Activated T-cell treated with anti-CD3 and anti-CD28 coated beads, Interleukin-2, amount 50 U/mL, for 72 hours (primary cell): ENCODE results near the gene MCEMP1. TPM values are rescaled to one million over a fixed set of nuclear protein-coding genes. Genes with fewer than 3 reads are reported as not detected.

ENCODE experiments used
- ATAC-seq, 2 donors: fragments of 150-1000 bp; cut with Tn5 transposase; replicated peaks in 1 of 2; 2 replicates each; pipeline ENCODE4 v1.10.0; 2021; ENCODE audit warnings: moderate library complexity in 2 of 2, mild to moderate bottlenecking in 1 of 2
- DNase-seq, 2 donors: peaks; one replicate each; pipeline ENCODE4 v3.0.0; 2021 to 2022; ENCODE audit warnings: mixed read lengths in 1 of 2
- H3K27ac Mint-ChIP-seq: one replicate; pipeline ENCODE4 v1.8.0; 2022; ENCODE audit warnings: mild to moderate bottlenecking, moderate library complexity, mixed read lengths
- H3K27me3 Mint-ChIP-seq: one replicate; pipeline ENCODE4 v1.8.0; 2022; ENCODE audit warnings: low read depth, mixed read lengths
- H3K36me3 Mint-ChIP-seq, 2 donors: one replicate each; pipeline ENCODE4 v1.8.0; 2022; ENCODE audit warnings: mixed read lengths in 2 of 2, mild to moderate bottlenecking in 1 of 2; ENCODE audit not compliant: insufficient read depth in 2 of 2
- H3K4me1 Mint-ChIP-seq: one replicate; pipeline ENCODE4 v1.8.0; 2022; ENCODE audit warnings: low read depth, mixed read lengths
- H3K4me3 Mint-ChIP-seq, 2 donors: one replicate each; pipeline ENCODE4 v1.8.0; 2022; ENCODE audit warnings: mild to moderate bottlenecking in 2 of 2, mixed read lengths in 2 of 2, moderate library complexity in 2 of 2
- H3K9me3 Mint-ChIP-seq, 2 donors: one replicate each; pipeline ENCODE4 v1.8.0; 2022; ENCODE audit warnings: mixed read lengths in 2 of 2
- total RNA-seq, 2 donors: library from RNA; stranded (reverse); gene quantifications; one replicate each; pipeline ENCODE4 v1.2.3, GENCODE V29; 2022

Gene MCEMP1
- total RNA-seq = not detected

DNA sequence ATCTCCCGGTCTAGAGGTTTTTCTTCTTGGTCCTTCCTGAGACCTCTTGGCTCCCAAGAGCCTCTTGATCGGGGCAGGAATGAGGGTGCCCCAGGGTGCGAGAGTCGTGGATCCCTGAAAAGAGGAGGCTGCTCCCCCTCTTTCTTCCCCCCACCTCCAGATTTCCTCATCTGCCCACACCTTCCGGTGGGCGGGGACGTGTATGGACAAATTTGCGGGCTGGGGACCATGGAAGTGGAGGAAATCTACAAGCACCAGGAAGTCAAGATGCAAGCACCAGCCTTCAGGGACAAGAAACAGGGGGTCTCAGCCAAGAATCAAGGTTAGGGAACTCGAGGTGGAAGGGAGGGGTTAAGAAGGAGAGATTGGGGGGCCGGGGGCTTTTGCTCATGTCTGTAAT lies at the start of gene MCEMP1:
TSS of gene MCEMP1 (plus strand) at position 237 of the 400 bp plus-strand sequence. CDS start at position 268, 31 bp downstream.
- DNase-seq = no peak
- H3K27me3 Mint-ChIP-seq = peaks cover 41% of the 10 kb centered on the region
- H3K4me1 Mint-ChIP-seq = peaks cover 49% of the 10 kb centered on the region
- peak within 1 kb of the TSS in 1 of 2 donors; percentile 23 for H3K4me3 Mint-ChIP-seq
- no peaks in the 10 kb centered on the region for H3K36me3 Mint-ChIP-seq
- no peak within 1 kb of the TSS for H3K27ac Mint-ChIP-seq
- ATAC-seq = no peak
- no peaks in the 10 kb centered on the region for H3K9me3 Mint-ChIP-seq

- H3K27me3 Mint-ChIP-seq = no peaks in the 10 kb centered on the region
- H3K4me1 Mint-ChIP-seq = peaks cover 45% of the 10 kb centered on the region
- H3K9me3 Mint-ChIP-seq = no peaks in the 10 kb centered on the region
- ATAC-seq (no peak), DNase-seq (no peak)
- no peak overlapping the region for H3K27ac Mint-ChIP-seq
- H3K36me3 Mint-ChIP-seq = peaks cover 6% of the 10 kb centered on the region in 2 donors
- no peak overlapping the region for H3K4me3 Mint-ChIP-seq
Observed at GRCh38 chr19:7627166-7627565, 49.7 kb upstream of the MCEMP1 start.

DNA sequence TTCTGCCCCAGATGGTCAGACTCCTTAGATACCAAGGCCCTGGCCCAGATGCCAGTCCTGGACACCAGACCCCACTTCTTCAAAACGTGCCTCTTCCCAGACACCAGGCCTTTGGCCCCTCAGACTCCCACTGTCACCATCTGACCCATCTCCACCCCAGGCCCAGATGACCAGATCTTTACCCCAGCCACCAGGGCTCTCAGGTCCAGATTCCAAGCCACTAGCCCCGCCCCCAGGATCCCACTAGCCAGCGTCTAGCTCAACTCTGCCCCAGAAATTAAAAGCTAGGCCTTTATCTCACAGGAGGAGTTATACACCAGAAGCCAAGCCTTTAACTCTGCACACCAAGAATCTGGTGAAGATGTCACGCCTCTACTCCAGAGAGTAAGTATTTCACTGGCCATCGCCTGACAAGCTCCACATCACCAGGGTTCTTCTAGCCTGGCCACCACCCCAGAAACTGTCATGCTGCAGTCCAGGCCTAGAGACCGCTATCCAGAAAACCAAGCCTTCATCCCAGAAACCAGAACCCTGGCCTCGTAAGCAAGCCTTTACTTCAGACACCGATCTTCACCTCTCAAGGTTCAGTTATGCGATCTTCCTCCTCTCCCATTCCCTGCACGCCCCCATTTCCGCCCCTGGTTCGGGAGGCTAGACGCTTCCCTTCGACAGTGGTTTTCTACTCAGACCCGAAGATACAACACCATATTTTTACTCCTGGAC lies 48.1 kb upstream of the MCEMP1 start:
- Mint-ChIP-seq H3K4me1 (peaks cover 45% of the 10 kb centered on the region), H3K36me3 (peaks cover 4 to 6% of the 10 kb centered on the region in 2 donors), H3K27me3 (no peaks in the 10 kb centered on the region), H3K27ac (peak overlapping the region; percentile 99), H3K9me3 (no peaks in the 10 kb centered on the region), H3K4me3 (peak overlapping the region; percentile 97 to 98)
- ATAC-seq (no peak), DNase-seq (no peak)

- H3K4me3 Mint-ChIP-seq = peak within 1 kb of the TSS; percentile 97 to 98
- H3K27me3 Mint-ChIP-seq = no peaks in the 10 kb centered on the region
- ATAC-seq = peak; percentile 99 to 100
Observed at GRCh38 chr19:7629347-7630054, 47.4 kb upstream of the MCEMP1 start, which contains the start of the genes PET100 and XAB2. TSS of gene PET100 (plus strand) at chr19:7629793. CDS start at chr19:7629834, 41 bp downstream. TSS of gene XAB2 (minus strand) at chr19:7629545. CDS start at chr19:7629527, 18 bp downstream.

DNA sequence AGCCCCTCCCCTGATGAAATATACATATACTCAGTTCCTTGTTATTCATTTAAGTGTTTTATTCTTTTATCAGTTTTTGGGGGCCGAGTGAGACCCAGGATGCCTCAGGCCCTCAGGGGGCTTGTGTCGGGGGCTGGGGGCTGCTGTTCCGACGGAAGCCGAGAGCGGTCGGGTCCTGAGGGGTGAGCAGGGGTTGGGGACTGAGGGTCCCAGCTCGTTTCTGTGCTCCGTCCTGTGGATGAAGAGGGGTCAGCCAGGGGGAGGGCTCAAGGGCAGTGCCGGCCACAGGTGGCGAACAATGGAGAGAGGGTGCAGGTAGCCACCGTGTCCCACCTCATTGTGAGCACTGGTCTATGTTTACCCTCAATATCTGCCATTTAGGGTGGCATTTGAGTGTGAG lies 45.3 kb upstream of the MCEMP1 start:
- Mint-ChIP-seq H3K4me3 (no peak overlapping the region), H3K27ac (no peak overlapping the region), H3K27me3 (no peaks in the 10 kb centered on the region), H3K36me3 (peaks cover 4 to 6% of the 10 kb centered on the region in 2 donors), H3K9me3 (no peaks in the 10 kb centered on the region), H3K4me1 (peaks cover 51% of the 10 kb centered on the region)
- ATAC-seq (no peak), DNase-seq (no peak)

More at GRCh38 chr19:7629347-7630054, 47.4 kb upstream of the MCEMP1 start, which contains the start of the genes PET100 and XAB2:
- DNase-seq = peak; percentile 95 to 96
- Mint-ChIP-seq H3K4me1 (peaks cover 45% of the 10 kb centered on the region), H3K9me3 (no peaks in the 10 kb centered on the region), H3K27ac (peak within 1 kb of the TSS; percentile 99), H3K36me3 (peaks cover 4 to 6% of the 10 kb centered on the region in 2 donors)

DNA sequence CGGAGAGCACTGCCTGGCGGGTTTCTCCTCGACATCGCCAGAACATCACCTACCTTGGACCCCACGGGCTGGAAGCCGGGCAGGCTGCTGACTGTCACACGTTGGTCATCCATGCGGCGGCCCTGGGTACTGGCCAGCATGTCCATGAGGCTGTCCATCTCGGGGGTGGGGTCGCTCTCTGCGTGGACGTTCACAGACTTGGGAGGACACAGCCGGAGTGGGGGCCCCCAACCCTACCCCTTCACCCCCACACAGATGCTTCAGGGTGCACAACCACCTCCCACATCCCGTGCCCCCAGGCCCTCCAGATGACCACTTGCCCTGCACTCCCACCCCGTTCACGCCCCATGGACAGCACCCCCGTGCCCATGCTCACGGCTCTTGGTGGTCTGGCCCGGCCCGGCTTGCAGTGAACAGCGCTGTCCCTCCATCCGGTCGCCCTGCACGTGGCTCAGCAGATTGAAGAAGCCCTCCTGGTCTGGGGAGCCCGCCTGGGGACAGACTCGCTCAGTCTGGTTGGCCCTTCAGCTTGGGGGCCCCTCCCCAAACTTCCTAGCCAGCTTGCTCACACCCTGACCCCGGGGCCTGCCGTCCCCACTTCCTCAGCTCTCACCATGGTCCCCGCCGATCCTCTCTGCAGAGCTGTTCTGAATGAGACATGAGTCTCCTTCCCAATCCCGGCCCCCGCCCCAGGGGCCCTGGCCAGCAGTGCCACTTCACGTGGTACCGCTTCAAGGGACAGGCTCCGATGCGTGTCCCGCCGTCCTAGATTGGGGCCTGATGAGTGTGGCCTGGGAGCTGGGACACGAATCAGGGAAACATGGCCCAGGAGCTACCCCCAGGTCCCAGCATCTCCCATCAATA lies 44.3 kb upstream of the MCEMP1 start:
- ATAC-seq (no peak), DNase-seq (no peak)
- H3K4me3 Mint-ChIP-seq = no peak overlapping the region
- peaks cover 50% of the 10 kb centered on the region for H3K4me1 Mint-ChIP-seq
- peaks cover 4 to 6% of the 10 kb centered on the region in 2 donors for H3K36me3 Mint-ChIP-seq
- H3K9me3 Mint-ChIP-seq = no peaks in the 10 kb centered on the region
- peak overlapping the region; percentile 48 for H3K27ac Mint-ChIP-seq
- no peaks in the 10 kb centered on the region for H3K27me3 Mint-ChIP-seq

- Mint-ChIP-seq H3K4me3 (no peak within 1 kb of the TSS), H3K27me3 (no peaks in the 10 kb centered on the region), H3K27ac (peak within 1 kb of the TSS; percentile 48), H3K4me1 (peaks cover 50% of the 10 kb centered on the region), H3K36me3 (peaks cover 4 to 7% of the 10 kb centered on the region in 2 donors), H3K9me3 (no peaks in the 10 kb centered on the region)
- ATAC-seq (no peak), DNase-seq (no peak)
Observed at GRCh38 chr19:7633698-7634097, 43.2 kb upstream of the MCEMP1 start, which contains the start of gene PCP2. TSS of gene PCP2 (minus strand) at chr19:7633719. CDS start at chr19:7633457, 262 bp downstream.

- Mint-ChIP-seq H3K4me1 (peaks cover 42% of the 10 kb centered on the region), H3K4me3 (peak overlapping the region; percentile 11 to 55), H3K27me3 (no peaks in the 10 kb centered on the region), H3K36me3 (peaks cover 7 to 8% of the 10 kb centered on the region in 2 donors), H3K9me3 (peaks cover 4% of the 10 kb centered on the region in 2 donors), H3K27ac (peak overlapping the region; percentile 31)
- DNase-seq (no peak), ATAC-seq (no peak)
Observed at GRCh38 chr19:7635670-7636069, 41.2 kb upstream of the MCEMP1 start.

- H3K4me3 Mint-ChIP-seq = peak overlapping the region; percentile 85 to 86
- peak overlapping the region; percentile 85 for H3K27ac Mint-ChIP-seq
- no peak for ATAC-seq
- H3K27me3 Mint-ChIP-seq = no peaks in the 10 kb centered on the region
- no peak for DNase-seq
- H3K4me1 Mint-ChIP-seq = peaks cover 38% of the 10 kb centered on the region
- peaks cover 7 to 8% of the 10 kb centered on the region in 2 donors for H3K36me3 Mint-ChIP-seq
- H3K9me3 Mint-ChIP-seq = peaks cover 4% of the 10 kb centered on the region in 2 donors
Observed at GRCh38 chr19:7636317-7636690, 40.6 kb upstream of the MCEMP1 start.

GRCh38 chr19:7636691-7637373 lies 40.1 kb upstream of the MCEMP1 start, which contains the start of gene STXBP2:
TSS of gene STXBP2 (plus strand) at chr19:7637110. CDS start at chr19:7637150, 40 bp downstream.
- peaks cover 4% of the 10 kb centered on the region in 2 donors for H3K9me3 Mint-ChIP-seq
- peaks cover 34% of the 10 kb centered on the region for H3K4me1 Mint-ChIP-seq
- peak; percentile 97 to 98 for ATAC-seq
- H3K36me3 Mint-ChIP-seq = peaks cover 7 to 8% of the 10 kb centered on the region in 2 donors
- H3K27ac Mint-ChIP-seq = peak within 1 kb of the TSS; percentile 85
- no peaks in the 10 kb centered on the region for H3K27me3 Mint-ChIP-seq
- H3K4me3 Mint-ChIP-seq = peak within 1 kb of the TSS; percentile 85 to 86
- DNase-seq = peak; percentile 91 to 96

- Mint-ChIP-seq H3K27me3 (no peaks in the 10 kb centered on the region), H3K4me1 (peaks cover 34% of the 10 kb centered on the region), H3K27ac (peak overlapping the region; percentile 44), H3K9me3 (peaks cover 4% of the 10 kb centered on the region in 2 donors), H3K36me3 (peaks cover 7 to 8% of the 10 kb centered on the region in 2 donors), H3K4me3 (peak overlapping the region; percentile 85 to 86)
- ATAC-seq (peak in 1 of 2 donors; percentile 18), DNase-seq (peak in 1 of 2 donors; percentile 22)
Observed at GRCh38 chr19:7637374-7638256, 39.3 kb upstream of the MCEMP1 start.
